Neural progenitor cell (in vitro differentiated cells): ENCODE data around the gene CDKN2A. TPM values are rescaled to one million over a fixed set of nuclear protein-coding genes. Genes with fewer than 3 reads are reported as not detected.

Source experiments
- DNase-seq: peaks from one replicate; pipeline ENCODE4 v3.0.0-alpha.2; 2016; ENCODE audit warnings: low spot score
- H2AFZ ChIP-seq: fragments of 200-600 bp; sonication (generic); replicated peaks from 2 replicates; pipeline ENCODE4 v1.6.1; 2016; ENCODE audit warnings: antibody characterized with exemption
- H3F3A ChIP-seq: fragments of 200-600 bp; sonication (generic); 2 replicates; pipeline ENCODE4 v1.6.1; 2016; ENCODE audit warnings: antibody characterized with exemption, low read depth
- H3K27ac ChIP-seq: fragments of 200-600 bp; sonication (generic); 2 replicates; pipeline ENCODE4 v1.5.1; 2016; ENCODE audit warnings: mild to moderate bottlenecking
- H3K27me3 ChIP-seq: fragments of 200-600 bp; sonication (generic); 2 replicates; pipeline ENCODE4 v1.6.1; 2016; ENCODE audit warnings: mild to moderate bottlenecking, moderate library complexity
- H3K36me3 ChIP-seq: fragments of 200-600 bp; sonication (generic); 2 replicates; pipeline ENCODE4 v1.5.1; 2016
- H3K4me1 ChIP-seq: fragments of 200-600 bp; sonication (generic); 2 replicates; pipeline ENCODE4 v1.6.1; 2016; ENCODE audit warnings: mixed run types
- H3K4me2 ChIP-seq: fragments of 200-600 bp; sonication (generic); 2 replicates; pipeline ENCODE4 v1.6.1; 2016
- H3K4me3 ChIP-seq: fragments of 200-600 bp; sonication (generic); 2 replicates; pipeline ENCODE4 v1.5.1; 2016
- H3K79me2 ChIP-seq: fragments of 200-600 bp; sonication (generic); 2 replicates; pipeline ENCODE4 v1.6.1; 2016; ENCODE audit warnings: low read depth
- H3K9ac ChIP-seq: fragments of 200-600 bp; sonication (generic); 2 replicates; pipeline ENCODE4 v1.6.1; 2016
- H3K9me3 ChIP-seq: fragments of 200-600 bp; sonication (generic); 2 replicates; pipeline ENCODE4 v1.5.1; 2016; ENCODE audit warnings: low read depth
- H4K20me1 ChIP-seq: fragments of 200-600 bp; sonication (generic); 2 replicates; pipeline ENCODE4 v1.6.1; 2016; ENCODE audit warnings: low read depth
- H3K27ac Mint-ChIP-seq: 3 replicates; pipeline ENCODE4 v1.8.0; 2021; ENCODE audit warnings: mixed read lengths
- H3K27me3 Mint-ChIP-seq: 2 replicates; pipeline ENCODE4 v1.8.0; 2022; ENCODE audit warnings: low read depth, mild to moderate bottlenecking, inconsistent platforms, moderate library complexity, mixed read lengths; ENCODE audit not compliant: insufficient read depth
- H3K36me3 Mint-ChIP-seq: 3 replicates; pipeline ENCODE4 v1.8.0; 2021; ENCODE audit warnings: mixed read lengths
- H3K4me1 Mint-ChIP-seq: 3 replicates; pipeline ENCODE4 v1.8.0; 2021; ENCODE audit warnings: mixed read lengths
- H3K4me3 Mint-ChIP-seq: 3 replicates; pipeline ENCODE4 v1.8.0; 2021; ENCODE audit warnings: mild to moderate bottlenecking, moderate library complexity, mixed read lengths
- H3K9me3 Mint-ChIP-seq: 3 replicates; pipeline ENCODE4 v1.8.0; 2020; ENCODE audit warnings: mixed read lengths
- EZH2 ChIP-seq: fragments of 200-600 bp; sonication (generic); IDR thresholded peaks from 2 replicates; pipeline ENCODE4 v1.6.1; 2017; ENCODE audit warnings: antibody characterized with exemption, mild to moderate bottlenecking, moderate library complexity
- EZH2phosphoT487 ChIP-seq: fragments of 200-600 bp; sonication (generic); IDR thresholded peaks from 2 replicates; pipeline ENCODE4 v1.6.1; 2017; ENCODE audit warnings: antibody characterized with exemption
- total RNA-seq: library from RNA; depleted of rRNA; stranded (reverse); fragments of >200 nt; gene quantifications from 2 replicates; pipeline ENCODE4 v1.2.3, GENCODE V29; 2015; ENCODE audit warnings: low replicate concordance
- TF ChIP-seq, protein P1 (sequence below): fragments of 200-600 bp; sonication (generic); IDR thresholded peaks from 2 replicates; pipeline ENCODE4 v1.5.1; 2017; ENCODE audit warnings: antibody characterized with exemption, mild to moderate bottlenecking

CDKN2A gene
- total RNA-seq, 1 donor from 2014 or later: not detected

DNA sequence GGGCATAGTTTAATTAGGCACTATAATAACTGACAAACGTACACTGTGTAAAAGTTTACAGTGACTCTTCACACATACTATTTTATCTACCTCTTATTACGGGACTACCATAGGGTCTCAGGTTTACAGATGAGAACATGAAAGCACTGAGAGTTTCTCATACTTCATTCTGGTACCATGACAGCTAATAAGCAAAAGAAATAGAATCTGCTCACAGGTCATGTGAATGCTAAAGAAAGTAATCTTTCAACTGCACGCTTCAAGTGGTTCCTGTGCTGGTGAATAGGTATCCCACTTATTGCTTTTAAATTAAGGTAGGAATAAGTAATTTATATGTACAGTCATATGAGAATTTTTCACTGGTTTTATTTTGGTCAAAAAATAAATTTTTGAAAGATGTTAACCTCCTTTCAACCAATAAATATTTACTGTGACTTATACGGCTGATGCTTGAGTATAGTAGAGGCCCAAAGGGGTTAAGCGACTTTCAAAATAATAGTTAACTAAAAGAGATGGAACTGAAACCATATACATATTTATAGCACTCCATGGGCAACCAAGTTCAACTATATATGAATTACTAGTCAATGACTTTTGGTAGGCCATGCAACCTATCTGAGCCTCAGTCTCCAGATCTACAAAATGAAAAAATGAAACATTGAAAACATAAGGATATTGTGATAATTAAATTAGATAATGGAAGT lies 8.1 kb downstream of the CDKN2A start:
- Histone ChIP-seq H3K4me3 (no peak overlapping the region), H3K9ac (no peak overlapping the region), H3K79me2 (no peaks in the 10 kb centered on the region), H3K27ac (no peak overlapping the region), H3K4me1 (no peaks in the 10 kb centered on the region), H3K4me2 (no peak overlapping the region), H4K20me1 (peaks cover 34% of the 10 kb centered on the region), H2AFZ (no peak overlapping the region), H3K9me3 (no peaks in the 10 kb centered on the region), H3F3A (peaks cover 11% of the 10 kb centered on the region), H3K36me3 (no peaks in the 10 kb centered on the region), H3K27me3 (peaks cover 100% of the 10 kb centered on the region)
- H3K4me3 Mint-ChIP-seq: no peak overlapping the region
- no peak for DNase-seq
- H3K27me3 Mint-ChIP-seq: peaks cover 61% of the 10 kb centered on the region
- no peak overlapping the region for H3K27ac Mint-ChIP-seq
- TF ChIP-seq EZH2: peak; percentile 4
- TF ChIP-seq, protein P1, sequence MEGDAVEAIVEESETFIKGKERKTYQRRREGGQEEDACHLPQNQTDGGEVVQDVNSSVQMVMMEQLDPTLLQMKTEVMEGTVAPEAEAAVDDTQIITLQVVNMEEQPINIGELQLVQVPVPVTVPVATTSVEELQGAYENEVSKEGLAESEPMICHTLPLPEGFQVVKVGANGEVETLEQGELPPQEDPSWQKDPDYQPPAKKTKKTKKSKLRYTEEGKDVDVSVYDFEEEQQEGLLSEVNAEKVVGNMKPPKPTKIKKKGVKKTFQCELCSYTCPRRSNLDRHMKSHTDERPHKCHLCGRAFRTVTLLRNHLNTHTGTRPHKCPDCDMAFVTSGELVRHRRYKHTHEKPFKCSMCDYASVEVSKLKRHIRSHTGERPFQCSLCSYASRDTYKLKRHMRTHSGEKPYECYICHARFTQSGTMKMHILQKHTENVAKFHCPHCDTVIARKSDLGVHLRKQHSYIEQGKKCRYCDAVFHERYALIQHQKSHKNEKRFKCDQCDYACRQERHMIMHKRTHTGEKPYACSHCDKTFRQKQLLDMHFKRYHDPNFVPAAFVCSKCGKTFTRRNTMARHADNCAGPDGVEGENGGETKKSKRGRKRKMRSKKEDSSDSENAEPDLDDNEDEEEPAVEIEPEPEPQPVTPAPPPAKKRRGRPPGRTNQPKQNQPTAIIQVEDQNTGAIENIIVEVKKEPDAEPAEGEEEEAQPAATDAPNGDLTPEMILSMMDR: no peak
- no peak for TF ChIP-seq EZH2phosphoT487
- peaks cover 4% of the 10 kb centered on the region for H3K4me1 Mint-ChIP-seq
- H3K36me3 Mint-ChIP-seq: no peaks in the 10 kb centered on the region
- H3K9me3 Mint-ChIP-seq: peaks cover 3% of the 10 kb centered on the region

DNA sequence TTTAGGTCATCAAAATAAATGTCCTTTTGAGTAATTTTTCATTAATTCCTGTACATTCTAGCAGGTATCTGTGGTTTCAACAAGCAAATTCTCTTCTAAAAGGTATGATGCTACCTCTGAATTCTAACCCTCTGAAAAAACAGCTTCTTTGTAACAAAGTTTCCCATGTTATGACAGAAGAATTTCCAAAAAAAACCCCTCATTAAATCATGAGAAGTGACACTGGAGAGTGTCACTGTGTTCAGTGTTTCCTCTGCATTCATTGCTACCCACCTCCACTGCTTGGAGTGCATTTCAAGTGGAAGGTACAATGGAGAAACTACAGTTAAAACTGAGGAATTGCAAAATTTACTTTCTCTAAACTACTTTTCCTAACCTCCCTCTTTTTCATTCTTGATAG lies 10.1 kb downstream of the CDKN2A start:
- Histone ChIP-seq H3K4me2 (no peak overlapping the region), H3F3A (peaks cover 8% of the 10 kb centered on the region), H2AFZ (no peak overlapping the region), H3K36me3 (no peaks in the 10 kb centered on the region), H3K4me3 (no peak overlapping the region), H3K9ac (no peak overlapping the region), H3K9me3 (no peaks in the 10 kb centered on the region), H3K27me3 (peaks cover 99% of the 10 kb centered on the region), H3K27ac (no peak overlapping the region), H3K4me1 (no peaks in the 10 kb centered on the region), H3K79me2 (no peaks in the 10 kb centered on the region), H4K20me1 (peaks cover 17% of the 10 kb centered on the region)
- no peak overlapping the region for H3K4me3 Mint-ChIP-seq
- peaks cover 54% of the 10 kb centered on the region for H3K27me3 Mint-ChIP-seq
- no peak for DNase-seq
- TF ChIP-seq EZH2phosphoT487: no peak
- peak; percentile 50 for TF ChIP-seq EZH2
- no peaks in the 10 kb centered on the region for H3K9me3 Mint-ChIP-seq
- H3K36me3 Mint-ChIP-seq: no peaks in the 10 kb centered on the region
- no peak overlapping the region for H3K27ac Mint-ChIP-seq
- H3K4me1 Mint-ChIP-seq: peaks cover 4% of the 10 kb centered on the region

DNA sequence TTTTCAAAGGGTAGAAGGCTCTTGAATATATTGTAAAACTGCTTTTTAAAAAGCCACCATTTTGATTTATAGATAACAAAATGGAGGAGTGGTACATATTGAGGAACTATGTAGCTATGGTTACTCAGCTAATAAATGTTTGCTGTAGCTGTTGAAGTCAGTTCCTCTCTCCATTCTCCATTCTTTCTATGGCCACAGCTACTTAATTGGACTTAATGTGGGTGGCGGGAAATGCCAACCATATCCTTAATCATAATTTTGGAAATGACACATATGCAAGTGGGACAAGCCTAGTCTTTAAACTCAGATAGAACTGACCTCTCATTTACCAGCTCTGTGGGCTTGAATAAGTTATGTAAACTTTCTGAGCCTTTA lies 10.6 kb downstream of the CDKN2A start:
- no peaks in the 10 kb centered on the region for H3K36me3 ChIP-seq
- H3K4me1 Mint-ChIP-seq: peaks cover 4% of the 10 kb centered on the region
- peaks cover 54% of the 10 kb centered on the region for H3K27me3 Mint-ChIP-seq
- H3K27ac ChIP-seq: no peak overlapping the region
- no peak overlapping the region for H3K4me2 ChIP-seq
- DNase-seq: no peak
- H3K27me3 ChIP-seq: peaks cover 99% of the 10 kb centered on the region
- no peak overlapping the region for H3K4me3 Mint-ChIP-seq
- no peak overlapping the region for H2AFZ ChIP-seq
- no peaks in the 10 kb centered on the region for H3K79me2 ChIP-seq
- H3K4me1 ChIP-seq: no peaks in the 10 kb centered on the region
- H4K20me1 ChIP-seq: peaks cover 17% of the 10 kb centered on the region
- no peaks in the 10 kb centered on the region for H3K36me3 Mint-ChIP-seq
- H3K4me3 ChIP-seq: no peak overlapping the region
- H3F3A ChIP-seq: peaks cover 4% of the 10 kb centered on the region
- no peaks in the 10 kb centered on the region for H3K9me3 ChIP-seq
- H3K9me3 Mint-ChIP-seq: no peaks in the 10 kb centered on the region
- peak; percentile 40 for TF ChIP-seq EZH2
- TF ChIP-seq EZH2phosphoT487: no peak
- no peak overlapping the region for H3K27ac Mint-ChIP-seq
- H3K9ac ChIP-seq: no peak overlapping the region

DNA sequence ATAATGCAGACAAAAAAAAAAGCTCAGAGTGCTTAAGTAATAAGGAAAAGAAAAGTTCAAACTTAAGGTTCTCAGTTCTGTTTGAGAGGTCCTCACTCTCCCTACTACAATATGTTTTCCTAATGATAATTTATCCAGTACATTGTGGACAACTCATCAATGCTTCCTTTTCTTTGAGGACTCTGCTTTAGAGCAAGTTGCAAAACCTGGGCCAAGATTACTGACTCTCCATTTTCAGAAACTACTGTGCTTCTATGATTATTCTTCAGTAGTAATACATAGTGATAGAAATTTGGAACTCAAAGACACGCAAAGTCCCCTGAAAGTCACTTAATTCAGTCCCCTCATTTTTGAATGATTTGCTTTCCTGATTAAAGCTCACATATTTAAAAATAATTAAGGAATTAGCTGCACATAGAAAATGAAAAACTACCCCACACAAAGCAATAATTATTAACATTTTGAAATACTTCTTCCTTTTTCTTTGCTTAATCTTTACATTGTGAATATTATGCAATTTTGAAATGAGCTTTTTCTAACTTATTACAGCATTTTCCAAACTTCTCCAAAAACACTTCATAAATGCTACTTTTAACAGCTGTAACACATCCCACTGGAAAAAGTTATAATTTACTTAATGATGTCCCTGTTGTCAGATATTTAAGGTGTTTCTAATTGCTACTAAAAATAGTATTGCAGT lies 11.2 kb downstream of the CDKN2A start:
- H3K27ac ChIP-seq: no peak overlapping the region
- H3K9me3 ChIP-seq: no peaks in the 10 kb centered on the region
- H3K9me3 Mint-ChIP-seq: no peaks in the 10 kb centered on the region
- no peaks in the 10 kb centered on the region for H3K36me3 ChIP-seq
- H3K79me2 ChIP-seq: no peaks in the 10 kb centered on the region
- H3K4me1 Mint-ChIP-seq: peaks cover 4% of the 10 kb centered on the region
- H3K4me2 ChIP-seq: no peak overlapping the region
- no peaks in the 10 kb centered on the region for H3K36me3 Mint-ChIP-seq
- H4K20me1 ChIP-seq: peaks cover 13% of the 10 kb centered on the region
- no peaks in the 10 kb centered on the region for H3F3A ChIP-seq
- H2AFZ ChIP-seq: no peak overlapping the region
- TF ChIP-seq EZH2phosphoT487 (no peak), EZH2 (no peak)
- TF ChIP-seq, protein P1: no peak
- DNase-seq: no peak
- H3K27me3 Mint-ChIP-seq: peaks cover 53% of the 10 kb centered on the region
- H3K4me3 ChIP-seq: no peak overlapping the region
- no peaks in the 10 kb centered on the region for H3K4me1 ChIP-seq
- H3K9ac ChIP-seq: no peak overlapping the region
- H3K4me3 Mint-ChIP-seq: no peak overlapping the region
- H3K27me3 ChIP-seq: peaks cover 99% of the 10 kb centered on the region
- H3K27ac Mint-ChIP-seq: no peak overlapping the region
